ENCODE measurements around the gene PNKD.
"Not testable (repeated sequence)": the region's sequence is repeated elsewhere in the genome, so short reads cannot be mapped to it uniquely, and the experiment has no call there.

Gene PNKD

DNA sequence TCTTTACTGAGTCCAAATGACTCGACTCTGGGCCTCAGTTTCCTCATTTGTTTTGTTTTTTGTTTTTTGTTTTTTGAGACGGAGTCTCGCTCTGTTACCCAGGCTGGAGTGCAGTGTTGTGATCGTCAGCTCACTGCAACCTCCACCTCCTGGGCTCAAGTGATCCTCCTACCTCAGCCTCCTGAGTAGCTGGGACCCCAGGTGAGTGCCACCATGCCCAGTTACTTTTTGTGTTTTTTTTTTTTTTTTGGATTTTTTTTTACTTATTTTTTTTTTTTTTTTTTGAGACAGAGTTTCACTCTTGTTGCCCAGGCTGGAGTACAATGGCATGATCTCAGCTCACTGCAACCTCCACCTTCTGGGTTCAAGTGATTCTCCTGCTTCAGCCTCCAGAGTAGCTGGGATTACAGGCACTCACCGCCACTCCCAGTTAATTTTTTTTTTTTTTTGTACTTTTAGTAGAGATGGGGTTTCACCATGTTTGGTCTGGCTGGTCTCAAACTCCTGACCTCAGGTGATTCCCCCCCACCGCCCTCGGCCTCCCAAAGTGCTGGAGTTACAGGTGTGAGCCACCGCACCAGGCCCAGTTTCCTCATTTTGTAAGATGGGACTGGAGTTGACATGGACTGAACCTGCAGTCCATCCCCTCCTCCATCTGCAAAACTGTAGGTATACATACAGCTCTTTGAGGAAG, 3.0 kb downstream of the PNKD start:
- not testable (repeated sequence) for DNase-seq (ENCODE audit: low read depth)

DNA sequence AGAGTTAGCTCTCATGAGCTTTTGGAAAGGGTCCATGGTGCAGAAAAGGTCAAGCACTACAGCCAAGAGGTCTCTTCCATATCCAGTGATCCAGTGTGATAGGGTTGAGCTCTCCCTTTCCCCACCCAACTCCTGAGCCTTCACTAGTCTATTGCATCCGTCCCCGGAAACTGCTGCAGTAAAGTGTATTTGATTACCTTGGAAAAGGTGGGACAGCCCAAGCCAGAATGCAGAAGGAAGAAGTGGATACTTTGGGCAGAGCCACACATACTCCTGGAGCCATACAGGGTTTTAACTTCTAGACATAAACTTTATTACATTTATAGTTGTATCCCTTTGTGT, 3.6 kb downstream of the PNKD start:
- no peak for DNase-seq (ENCODE audit: low read depth)

DNA sequence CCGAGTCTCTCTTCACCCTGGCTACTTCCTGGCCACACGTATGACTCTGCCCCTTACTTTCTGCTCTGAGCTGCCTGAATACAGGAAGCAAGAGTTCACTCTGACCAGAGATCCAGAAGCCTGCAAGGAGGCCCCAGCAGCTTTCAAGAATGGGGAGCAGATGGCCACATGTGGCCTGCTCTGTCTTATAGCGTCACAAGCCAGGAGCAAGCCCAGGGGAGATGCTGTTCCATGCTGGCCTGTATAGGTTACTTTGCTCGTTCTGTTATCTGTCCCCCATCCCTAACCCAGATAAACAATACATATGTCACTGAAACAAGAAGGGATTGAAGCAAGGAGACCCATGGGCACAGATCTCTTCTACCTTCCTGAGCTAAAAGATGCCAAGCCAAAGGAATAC, 4.3 kb downstream of the PNKD start:
- no peak for DNase-seq (ENCODE audit: low read depth)

DNA sequence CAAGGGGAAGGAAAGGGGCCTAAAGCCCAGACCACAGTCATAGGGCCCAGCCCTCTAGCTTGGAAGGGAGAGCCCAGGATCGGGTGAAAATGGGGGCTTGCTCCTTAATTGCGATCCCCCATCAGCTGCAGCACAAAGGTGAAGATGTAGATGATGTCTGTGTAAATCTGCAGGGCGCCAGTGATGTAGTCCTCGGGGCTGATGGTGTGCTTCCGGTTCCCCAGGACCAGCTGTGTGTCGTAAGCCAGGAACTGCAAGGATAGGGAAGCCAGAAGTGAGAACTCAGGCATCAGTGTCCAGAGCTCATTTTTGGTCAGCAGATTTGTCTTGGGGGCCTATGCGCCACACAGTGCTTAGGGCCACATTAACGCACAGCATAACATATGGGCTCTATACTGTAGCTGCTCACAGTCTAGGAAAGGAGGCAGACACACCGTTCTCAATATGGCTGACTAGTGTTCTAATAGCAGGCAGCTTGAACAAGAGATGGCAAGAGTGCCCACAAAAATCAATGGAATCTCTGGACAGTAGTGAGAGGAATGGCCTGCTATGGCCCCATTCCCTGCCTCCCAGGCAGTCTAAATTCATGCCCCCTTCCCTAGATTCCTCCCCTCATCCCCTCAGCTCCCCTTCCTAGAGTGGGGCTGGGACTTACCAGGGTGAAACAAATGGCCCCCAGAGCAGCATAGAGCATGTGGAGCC, 5.2 kb downstream of the PNKD start:
- no peak for DNase-seq (ENCODE audit: low read depth)

DNA sequence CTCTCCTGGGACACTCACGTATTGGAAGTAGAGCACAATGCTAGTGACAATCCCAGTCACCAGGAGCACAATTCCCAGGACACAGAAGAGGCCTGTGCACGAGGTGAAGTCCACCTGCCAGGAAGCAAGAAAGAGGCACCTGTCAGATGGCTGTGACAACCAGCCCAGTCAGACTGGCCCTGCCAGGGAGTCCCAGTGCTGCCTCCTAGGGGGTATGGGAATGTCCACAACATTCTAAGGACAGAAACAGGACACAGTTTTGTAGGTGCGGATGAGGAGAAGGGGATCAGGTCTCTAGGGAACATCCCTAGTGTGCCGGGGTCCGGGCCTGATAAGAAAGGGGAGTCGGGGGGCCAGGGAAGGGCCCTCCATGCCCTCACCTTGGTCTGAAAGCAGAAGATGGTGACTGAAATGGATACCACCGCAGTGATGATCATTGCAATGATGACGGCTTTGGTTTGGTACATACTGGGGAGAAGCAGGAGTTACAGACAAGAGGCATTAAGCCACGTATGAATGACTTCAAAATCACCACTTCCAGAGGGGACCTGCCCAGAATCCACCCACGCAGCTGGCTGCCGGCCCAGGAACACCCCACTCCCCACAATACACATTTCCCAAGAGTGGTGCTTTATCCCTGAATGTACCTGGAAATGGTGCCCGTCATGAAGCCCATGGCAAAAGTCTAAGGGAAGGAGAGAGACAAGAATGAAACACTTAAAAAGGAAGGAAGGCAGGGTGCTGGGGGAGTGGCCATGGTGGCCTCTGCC, 6.9 kb downstream of the PNKD start:
- no peak for DNase-seq (ENCODE audit: low read depth)

DNA sequence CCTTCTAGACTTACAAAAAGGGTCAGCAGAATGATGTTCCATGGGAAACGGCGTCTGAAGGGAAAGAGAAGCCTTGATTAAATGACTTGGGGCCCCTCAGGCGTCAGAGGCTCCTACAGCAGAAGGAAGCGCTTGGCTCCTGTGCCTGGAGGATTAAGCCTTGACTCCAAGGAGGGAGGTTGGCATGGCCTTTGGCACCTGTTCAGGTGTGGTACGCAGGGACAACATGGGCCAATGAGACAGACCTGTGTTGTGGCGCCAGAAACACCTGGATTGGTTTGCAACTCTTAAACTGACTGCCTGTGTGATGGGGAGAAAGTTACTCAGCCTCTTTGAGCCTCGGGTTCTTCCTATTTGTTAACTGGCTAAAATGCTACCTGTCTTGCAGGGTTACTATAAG, 7.6 kb downstream of the PNKD start:
- no peak for DNase-seq (ENCODE audit: low read depth)

DNA sequence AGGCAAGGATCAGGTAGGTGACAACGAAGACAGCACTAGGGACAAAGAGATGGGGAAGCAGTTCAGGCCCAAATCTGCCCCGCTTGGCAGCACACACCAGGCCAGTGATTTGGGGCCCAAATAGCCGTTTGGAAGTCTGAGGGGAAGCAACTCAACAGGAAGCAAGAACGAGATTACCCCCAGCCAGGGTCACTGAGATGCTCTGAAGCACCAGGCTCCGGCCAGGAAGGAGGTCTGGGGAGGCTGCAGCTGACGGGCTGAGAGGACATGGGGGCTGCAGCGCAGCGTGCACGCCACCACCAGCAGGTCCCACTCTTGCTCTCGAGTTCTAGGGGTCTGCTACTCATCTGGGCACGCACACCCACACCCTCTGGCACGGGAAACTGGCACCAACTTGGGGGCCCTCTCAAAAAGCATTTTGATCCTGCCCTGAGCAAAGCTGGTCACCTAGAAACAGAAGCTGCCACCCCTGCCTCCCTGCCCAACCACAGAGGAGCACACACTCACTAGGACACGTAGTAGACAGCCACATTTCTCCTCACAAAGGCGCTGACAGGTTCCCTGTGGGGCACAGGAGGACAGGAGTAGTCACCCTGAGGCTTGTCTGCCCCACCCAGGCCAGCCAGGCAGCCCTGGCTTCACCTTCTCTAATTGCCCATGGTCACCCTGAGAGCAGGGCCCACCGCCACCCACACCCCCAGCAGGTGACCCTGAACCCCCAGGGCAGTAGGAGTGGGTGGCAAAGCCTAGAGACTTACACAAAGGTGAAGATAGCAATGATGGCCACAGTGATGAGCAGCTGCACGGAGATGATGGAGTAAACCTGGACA, 8.4 kb downstream of the PNKD start:
- DNase-seq (ENCODE audit: low read depth) = no peak

DNA sequence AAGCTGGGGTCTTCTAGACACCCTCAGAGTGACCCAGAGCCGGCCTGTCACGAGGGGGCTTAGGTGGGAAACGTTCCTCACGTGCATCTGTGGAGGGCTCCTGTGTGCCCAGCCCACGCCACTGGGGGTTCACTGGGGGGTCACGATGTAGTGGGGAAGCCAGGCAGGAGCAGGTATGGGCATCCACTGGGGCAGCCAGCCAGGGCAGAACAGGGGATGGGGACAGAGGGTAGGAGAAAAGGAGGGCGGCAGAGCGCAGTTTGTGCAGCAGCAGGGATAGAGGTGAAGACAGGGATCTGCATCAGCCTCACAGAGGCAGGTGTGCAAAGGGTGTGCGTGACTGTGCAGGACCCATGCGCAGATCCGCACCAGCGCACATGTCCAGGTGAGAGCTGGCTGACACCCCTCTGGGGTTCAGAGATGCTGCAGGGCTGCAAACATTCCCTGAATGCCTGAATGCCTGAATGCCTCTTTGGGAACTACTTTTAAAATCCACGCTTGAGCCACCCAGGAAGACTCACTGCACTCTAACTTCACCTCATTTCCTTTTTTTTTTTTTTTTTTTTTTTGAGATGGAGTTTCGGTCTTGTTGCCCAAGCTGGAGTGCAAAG, 10.0 kb downstream of the PNKD start:
- no peak for DNase-seq (ENCODE audit: low read depth)

DNA sequence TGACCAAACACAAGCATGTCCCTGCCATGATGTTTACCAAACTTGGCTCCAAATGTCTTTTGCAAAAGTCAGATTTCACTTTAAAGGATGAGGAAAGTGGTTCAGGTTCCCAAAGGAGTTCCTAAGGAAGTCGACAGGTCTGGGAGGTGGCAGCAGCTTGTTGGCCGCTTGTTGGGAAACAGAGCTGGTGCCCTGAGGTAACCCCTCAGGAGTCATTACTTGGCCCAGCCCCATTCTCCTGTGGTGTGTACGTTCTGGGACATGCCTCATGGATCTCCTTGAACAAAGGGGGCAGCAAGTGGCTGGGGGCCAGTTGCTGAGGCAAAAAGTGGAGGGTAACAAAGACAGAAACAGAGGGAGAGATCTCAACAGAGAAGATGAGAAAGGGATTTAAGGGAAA, 11.1 kb downstream of the PNKD start:
- no peak for DNase-seq (ENCODE audit: low read depth)

DNA sequence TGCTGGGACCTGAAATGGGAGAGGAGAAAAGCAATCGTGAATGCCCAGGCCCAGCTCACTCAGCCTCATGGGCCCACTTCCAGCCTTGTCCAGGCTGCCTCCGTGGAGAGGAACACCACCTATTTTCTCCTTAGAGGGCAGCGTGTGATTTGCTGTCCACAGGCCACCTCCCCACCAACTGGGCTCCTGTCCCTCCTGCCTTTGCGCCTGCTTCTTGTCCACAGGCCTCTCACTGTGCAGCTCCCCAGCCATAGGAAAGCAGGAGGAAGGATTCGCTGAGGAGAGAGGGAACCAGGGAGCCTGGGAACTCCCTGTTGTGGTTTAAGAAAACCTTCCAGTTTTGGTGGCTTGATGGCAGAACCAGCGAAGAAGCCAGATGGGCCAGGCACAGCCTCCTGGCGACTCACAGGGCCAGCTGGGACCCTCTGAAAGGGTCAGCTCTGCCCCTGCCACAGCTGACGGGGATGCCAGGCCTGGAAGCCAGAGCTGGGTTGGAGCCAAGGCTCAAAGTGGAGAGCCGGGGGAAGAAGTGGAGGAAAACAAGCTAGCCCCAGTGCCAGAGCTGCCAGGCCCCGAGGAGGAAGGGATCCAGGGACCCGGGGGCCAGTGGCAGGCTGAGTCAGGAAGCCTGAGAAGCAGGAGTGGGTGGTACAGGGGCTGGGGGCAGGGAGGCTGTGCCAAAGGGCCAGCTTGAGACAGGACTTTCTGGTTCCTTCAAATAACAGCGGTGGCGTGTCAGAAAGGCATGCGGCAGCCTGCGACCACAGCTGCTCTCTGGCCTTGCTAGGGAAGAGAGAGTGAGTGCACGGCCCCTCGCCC, 12.1 kb downstream of the PNKD start:
- DNase-seq (ENCODE audit: low read depth) = no peak

DNA sequence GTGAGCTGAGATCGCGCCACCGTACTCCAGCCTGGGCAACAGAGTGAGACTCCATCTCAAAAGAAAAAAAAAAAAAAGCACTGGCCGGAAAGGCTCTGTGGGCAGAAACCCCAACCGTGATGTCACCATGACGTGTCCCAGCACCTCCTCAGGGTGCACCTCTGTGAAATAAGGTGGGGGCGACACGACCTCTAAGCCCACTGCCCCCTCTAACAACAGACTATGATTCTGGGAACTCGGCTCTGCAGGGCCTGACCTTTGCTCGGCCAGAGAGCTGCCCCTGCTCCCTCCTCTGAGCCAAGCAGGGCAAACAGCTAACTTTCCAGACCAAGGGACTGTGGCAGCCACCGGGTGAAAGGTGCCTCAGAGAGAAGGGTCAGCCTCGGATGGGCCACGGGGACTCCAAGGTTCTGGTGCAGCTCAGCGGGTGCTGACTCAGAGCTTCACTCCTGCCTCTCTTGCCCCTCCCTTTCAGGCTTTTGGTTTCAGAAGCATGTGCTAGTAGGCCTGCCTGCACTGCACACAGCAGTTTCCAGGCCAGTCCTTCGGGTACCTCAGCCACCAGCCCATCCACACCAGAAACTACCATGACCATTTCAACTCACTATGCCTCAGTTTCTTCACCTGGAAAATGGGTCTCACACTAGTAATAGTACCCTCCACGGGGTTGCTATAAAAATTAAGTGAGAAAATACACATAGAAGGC, 13.9 kb downstream of the PNKD start:
- peak; percentile 87 for DNase-seq (ENCODE audit: low read depth)

DNA sequence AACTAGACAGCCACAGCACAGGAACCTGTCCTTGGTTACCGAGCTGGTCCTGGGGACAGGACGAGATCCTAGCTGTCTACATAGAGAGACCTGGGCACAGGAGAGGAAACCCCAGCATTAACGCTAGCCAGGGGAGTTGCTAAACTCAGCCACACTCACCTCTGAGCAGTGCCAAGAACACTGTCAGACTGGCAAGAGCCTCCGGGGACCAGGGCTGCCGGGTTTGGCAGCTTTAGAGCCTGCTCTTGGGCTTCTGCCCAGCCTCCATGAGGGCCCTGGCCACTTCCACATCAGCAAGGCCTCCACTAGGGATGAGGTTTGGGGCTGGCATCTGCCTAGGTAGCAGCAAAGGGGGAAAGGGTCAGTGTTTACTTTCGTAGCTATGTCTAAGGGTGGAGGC, 15.3 kb downstream of the PNKD start:
- DNase-seq (ENCODE audit: low read depth) = no peak

DNA sequence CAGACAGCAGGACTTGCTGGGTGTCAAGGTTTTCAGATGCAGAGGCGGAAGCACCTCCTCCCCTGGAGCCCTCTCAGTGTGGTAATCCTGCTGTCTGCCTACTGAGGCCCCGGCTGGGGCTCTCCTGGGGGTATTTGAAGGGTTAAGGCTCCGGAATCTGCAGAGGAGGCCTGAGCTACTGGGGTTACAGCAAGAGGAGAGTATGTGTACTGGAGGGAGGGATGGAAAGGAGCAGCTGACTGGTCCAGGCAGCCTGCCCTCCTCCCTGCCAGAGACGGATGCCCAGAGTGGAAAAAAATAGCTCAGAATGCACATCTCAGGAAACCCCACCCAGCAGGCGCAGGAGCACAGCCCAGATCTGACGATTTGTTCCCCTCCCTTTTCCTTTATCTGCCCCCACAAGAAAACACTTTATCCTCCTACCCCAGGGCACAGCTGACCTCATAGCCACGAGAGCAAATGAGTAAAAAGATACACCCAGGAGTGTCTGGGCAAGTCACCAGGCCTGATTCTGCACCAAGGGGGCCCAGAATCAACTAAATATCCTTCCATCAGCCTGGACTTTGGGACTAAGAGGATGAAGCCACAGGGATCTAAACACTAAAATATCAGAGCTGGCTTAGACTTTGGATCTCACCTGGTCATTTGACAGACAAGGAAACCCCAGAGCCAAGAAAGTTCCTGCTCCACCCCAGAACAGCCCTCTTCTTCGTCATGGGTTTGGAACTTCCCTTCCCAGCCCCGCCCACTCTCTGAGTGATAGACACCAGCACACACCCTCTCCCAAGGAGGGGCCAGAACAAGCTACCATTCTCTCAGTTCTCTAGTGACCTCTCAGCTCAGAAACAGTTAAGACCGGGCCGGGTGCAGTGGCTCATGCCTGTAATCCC, 16.5 kb downstream of the PNKD start:
- peak; percentile 97 for DNase-seq (ENCODE audit: low read depth)

DNA sequence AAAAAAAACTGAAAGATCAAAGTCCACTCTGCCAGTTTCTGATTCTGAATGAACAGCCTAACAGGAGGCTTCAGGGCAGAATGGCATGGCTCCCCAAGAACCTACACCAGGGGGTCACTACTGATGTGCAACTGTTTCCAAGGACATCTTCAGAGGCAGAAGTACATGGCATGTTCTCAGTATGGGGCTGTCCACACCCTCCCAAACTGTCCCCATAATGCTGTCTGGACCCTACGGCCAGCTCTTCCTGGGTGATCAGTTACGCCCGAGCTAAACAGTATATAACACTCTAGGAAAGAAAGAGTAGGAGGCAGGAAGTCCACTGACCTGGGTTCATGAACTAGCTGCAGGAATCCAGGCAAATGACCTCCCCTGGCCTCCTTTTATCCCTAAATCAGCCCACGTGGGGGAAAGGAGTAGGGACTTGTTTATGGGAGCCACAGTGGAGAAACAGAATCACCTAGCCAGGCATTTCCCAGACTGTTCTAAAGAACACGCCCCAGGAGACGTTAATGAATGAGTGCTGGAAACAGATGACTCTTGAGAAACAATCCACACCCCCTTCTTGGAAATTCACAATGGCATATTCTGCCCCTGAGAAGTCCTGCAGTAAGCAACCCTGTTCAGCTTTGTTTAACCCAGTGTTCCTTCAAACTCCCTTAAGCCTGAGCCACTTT, 19.5 kb downstream of the PNKD start:
- DNase-seq (ENCODE audit: low read depth) = no peak

DNA sequence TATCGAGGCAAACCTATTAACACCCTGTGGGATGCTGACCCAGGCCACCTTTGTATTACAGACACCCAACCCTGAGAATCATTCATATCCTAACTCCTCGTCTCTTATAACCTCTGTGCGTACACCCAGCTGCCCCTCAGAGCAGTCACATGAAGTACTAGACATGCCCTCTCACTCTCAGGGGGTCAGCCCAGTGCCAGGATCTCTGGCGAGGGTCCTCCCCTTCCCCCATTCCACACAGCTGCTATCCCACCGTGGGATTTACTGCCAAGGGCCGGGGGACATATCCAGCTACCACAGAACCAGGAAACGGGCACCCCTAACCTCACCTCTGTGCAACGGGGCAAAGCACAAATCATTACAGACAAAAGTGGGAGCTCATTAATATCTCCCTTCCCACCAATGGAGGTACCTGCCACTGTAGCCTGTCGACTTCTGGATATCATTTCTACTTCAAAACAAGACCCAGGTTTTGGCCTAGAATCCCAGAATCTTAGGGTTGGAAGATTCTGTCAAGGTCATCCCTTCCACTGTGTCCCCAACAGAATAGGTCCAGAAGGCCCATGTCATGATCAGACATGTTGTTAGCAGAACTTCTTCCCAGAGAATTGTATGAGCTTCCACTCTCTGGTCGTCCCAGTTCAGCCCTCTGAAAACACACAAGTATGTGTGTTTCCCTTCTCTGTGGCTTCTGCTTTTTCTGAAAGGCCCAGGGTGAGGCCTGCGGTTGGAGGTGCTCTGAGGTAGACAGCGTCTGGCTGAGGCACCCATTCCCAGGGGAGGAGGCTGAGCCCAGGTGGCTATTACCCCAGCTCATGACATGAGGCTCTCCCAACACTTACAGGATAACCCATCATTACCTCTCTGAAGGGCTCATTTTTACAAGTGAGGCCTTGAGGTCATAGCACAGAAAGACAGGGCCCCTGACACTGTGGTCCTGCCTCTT, 20.3 kb downstream of the PNKD start:
- no peak for DNase-seq (ENCODE audit: low read depth)

DNA sequence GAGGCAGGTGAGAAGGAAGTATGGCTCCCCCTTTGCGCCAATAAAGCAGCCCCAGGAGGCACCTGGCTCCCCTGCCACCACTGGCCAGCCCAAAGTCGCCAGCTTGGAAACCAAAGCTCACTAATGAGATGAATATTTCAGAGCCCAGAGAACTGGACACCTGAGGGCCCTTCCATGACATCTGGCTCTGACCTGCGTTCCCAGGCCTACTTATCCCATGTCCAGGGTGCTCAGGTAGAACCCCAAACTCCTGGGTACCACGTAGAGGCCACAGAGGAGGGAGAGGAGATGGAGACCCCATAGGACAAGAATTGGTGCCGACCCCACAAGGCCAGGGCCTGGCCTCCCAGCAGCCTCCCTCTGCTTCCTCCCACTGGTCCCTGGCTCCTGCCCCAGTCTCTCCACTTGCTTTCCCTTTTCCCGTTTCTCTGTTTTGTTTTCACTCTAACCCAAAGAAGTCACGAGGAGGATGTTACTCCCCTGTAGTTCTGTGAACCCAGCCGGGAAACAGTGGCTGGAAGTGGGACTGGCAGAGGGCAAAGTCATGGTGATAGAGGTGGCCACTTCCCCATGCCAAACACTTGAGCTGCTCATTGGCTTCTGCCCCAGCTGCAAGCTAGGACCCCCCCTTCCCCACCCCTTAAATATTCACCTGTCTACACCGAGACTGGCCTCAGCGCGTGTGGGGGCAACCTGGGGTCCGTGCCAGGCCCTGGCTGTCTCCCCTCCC, 21.2 kb downstream of the PNKD start:
- DNase-seq (ENCODE audit: low read depth) = peak; percentile 36
